ENCODE data around the gene ZNF296.
"Not testable (repeated sequence)": the region's sequence is repeated elsewhere in the genome, so short reads cannot be mapped to it uniquely, and the experiment has no call there.

ZNF296 gene

DNA sequence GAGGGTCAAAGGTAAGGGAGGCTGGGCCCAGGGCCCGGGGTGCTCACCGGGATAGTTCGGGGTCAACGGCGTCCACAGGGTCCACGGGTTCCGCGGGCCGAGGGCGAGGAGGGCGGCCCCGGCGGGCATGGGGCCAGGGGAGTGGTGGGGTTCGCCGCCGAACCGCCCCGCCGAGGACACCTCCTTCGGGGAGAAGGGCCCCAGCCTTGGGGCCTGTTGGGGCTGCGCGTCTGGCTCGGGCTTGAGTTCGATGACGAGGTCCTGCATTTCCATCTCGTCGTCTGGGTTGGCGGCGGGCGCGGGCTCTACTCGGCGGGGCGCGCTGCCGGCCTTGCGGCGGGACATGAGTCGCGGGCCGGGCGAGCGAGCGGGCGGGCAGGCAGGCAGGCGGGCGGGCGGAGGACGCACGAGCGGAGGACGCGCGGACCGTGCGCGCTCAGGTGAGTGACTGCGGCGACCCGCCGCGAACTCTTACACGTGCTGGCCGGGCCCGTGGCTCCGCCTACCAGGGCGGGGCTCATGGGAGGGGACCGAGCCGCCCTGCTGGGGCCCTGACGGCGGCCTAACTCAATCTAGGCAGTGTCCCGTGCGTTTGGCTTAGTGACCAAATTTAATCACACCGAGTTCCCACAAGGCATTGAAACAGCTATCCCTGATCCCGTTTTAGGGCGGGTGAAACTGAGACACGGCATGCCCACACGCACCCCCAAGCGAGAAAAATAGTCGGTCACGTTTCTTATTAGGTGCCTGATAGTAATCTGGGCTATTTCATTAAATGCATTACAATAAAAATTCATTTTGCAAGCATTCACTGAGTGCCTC lies at the start of gene ZNF296:
Gene ZNF296 (minus strand): TSS at position 450 of the 822 bp plus-strand sequence. CDS start 105 bp downstream, at position 345.
- DNase-seq (ENCODE audit: low read depth in 2 of 3, low spot score in 1 of 3): peak; percentile 66 to 78 (median 70)

DNA sequence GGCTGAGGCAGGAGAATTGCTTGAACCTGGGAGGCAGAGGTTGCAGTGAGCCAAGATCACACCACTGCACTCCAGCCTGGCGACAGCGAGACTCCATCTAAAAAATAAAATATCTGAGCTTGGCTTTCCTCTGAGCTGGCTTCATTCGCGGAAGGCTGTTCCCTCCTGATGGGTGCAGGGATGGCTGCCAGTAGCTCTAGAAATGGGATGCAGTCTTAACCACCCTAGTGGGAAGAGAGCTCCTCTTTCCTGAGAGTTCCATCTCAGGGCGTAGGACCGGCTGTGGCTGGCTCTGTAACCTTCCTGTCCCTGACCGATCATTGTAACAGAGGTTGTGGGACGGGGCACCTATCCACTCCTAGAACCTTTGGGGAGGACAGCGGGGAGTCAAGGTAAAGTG lies 49.1 kb upstream of the ZNF296 start:
- DNase-seq (ENCODE audit: low read depth in 2 of 3, low spot score in 1 of 3): no peak

DNA sequence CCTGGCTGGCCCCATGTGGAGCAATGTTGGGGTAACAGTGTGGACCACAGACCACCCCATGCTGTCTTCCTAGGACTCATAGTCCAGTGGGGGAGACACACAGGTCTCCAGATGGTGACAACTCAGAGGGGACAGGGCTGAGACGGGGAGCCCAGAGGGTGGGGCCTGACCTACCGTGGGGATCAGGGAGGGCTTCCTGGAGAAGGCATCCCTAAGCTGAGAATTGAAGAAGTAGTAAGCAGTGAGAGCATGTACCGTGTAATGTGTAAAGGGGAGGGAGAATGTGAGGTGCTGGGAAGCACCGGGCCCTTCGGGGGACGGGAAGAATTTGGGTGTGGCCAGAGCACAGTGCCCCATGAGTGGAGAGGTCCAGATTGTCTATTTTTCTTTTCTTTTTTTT lies 47.7 kb upstream of the ZNF296 start:
- DNase-seq (ENCODE audit: low read depth in 2 of 3, low spot score in 1 of 3): no peak

DNA sequence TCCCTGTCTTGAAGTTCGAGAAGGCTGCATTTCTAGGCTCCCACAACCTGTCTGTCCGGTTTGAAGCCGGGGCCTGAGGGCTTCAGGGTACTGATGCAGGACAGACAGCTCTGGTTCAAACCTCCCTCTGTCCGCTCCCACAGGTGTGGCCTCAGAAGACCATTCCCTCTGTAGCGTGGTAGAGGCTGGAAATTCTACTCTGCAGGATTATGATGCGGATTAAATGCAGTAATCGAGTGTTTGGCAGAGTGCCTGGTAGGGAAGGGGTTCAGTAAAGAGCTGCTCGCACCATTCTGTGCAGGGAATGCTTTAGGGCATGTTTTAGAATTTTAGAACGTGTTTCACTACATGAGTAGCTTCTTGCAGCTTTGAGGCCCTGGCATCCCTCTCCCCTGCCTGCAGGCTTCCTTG lies 47.2 kb upstream of the ZNF296 start:
- no peak for DNase-seq (ENCODE audit: low read depth in 2 of 3, low spot score in 1 of 3)

DNA sequence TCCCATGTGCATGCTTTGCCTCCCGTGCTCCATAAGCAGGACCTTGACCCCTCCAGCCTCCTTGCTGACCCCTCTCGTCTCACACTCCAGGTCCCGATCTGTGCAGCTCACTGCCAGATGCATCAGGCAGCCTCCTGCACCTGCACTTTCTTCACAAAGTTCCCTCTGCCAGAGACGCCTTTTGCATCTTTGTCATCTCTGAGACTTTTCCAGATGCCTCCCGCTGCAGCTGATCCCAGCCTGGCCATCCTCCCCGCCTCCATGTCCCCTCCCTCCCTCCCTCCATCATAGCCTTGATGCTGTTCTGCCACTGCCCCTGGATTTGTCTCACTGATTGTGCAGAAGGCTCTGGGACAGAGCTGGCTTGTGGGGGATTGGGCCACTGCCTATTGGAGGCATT lies 46.6 kb upstream of the ZNF296 start:
- DNase-seq (ENCODE audit: low read depth in 2 of 3, low spot score in 1 of 3): no peak

DNA sequence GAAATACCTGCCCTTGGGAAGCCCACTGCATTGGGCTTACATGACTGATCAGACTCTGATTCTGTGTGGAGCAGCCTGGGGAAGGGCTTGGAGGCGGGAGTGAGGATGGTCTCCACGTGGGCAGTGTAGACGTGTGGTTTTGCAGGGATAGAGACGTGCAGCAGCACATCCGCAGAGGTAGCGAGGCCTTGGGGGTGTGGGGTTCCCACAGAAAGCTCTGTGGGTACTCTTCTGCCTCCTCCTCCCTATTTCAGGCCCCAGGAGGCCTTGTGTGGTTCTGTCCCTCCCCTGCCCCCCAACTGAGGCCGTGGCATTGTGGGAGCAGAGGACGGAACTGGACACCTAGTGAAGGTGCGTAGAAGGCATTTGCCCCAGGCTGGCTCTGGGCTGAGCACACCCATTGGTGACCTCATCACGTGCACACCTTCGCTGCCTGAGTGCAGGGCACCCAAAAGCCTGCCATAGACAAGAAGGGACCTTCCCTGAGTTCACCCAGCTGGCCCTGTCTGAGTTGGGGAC lies 45.6 kb upstream of the ZNF296 start:
- DNase-seq (ENCODE audit: low read depth in 2 of 3, low spot score in 1 of 3): no peak

DNA sequence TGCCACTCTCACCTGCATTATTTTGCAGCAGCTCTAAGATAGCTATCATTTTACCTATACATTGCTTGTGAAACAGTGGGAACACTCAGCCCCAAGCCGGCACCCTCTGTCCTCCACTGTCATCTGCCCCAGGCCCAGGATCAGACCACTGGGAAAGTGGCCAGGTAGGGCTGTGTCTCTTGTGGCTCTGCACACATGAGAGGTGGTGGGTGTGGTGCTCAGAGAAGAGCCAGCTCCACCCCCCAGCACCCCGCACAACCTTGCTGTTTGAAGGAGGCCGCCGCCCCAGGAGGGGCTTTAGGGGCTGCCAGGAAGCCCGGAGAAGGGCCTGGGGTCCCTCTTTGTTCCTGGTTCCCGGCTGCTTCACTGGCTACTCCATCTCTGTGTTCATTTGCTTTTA lies 43.3 kb upstream of the ZNF296 start:
- DNase-seq (ENCODE audit: low read depth in 2 of 3, low spot score in 1 of 3): no peak

DNA sequence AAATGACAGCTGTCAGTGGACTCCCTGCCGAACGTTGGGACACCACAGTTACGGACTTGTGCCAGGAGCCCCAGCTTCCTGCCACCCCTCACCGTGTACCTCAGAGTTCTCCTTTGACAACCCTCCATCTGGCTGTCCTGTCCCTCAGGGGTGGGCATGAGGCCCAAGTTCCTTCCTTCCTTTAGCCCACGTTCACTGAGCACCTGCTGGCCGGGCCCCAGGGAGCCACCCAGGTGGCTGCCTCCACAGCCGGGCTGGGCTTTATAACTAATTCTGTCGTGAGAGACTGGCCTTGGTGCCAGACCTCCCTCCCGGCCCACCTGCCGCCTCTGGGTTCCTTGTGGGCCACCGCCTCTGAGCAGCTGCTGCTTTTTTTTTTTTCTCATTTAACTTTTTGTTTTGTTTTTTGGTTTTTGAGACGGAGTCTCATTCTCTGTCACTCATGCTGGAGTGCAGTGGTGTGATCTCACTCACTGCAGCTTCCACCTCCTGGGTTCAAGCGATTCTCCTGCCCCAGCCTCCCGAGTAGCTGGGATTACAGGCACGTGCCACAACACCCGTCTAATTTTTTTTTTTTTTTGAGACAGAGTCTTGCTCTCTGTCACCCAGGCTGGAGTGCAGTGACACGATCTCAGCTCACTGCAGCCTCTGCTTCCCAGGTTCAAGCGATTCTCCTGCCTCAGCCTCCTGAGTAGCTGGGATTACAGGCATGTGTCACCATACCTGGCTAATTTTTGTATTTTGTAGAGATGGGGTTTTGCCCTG lies 42.5 kb upstream of the ZNF296 start:
- DNase-seq (ENCODE audit: low read depth in 2 of 3, low spot score in 1 of 3): not testable (repeated sequence)

DNA sequence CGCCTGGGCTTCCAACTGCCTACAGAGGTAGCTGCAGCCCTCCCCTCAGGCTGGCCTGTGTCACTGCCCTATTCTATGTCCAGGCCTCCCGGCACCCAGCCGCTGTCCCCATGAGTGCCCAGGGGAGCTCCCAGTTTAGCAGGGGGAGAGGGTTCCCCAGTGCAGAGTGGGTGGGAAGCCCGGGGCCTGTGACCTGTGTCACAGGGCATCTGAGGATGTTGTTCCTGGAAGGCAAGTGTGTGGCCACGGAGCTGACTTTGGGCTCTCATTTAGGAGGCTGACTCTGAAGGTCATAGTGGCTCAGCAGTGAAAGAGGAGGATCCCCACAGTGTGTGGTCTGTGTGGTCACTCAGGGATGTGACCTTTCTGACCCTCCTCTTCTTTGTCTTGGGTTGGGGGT lies 41.8 kb upstream of the ZNF296 start:
- DNase-seq (ENCODE audit: low read depth in 2 of 3, low spot score in 1 of 3): no peak

DNA sequence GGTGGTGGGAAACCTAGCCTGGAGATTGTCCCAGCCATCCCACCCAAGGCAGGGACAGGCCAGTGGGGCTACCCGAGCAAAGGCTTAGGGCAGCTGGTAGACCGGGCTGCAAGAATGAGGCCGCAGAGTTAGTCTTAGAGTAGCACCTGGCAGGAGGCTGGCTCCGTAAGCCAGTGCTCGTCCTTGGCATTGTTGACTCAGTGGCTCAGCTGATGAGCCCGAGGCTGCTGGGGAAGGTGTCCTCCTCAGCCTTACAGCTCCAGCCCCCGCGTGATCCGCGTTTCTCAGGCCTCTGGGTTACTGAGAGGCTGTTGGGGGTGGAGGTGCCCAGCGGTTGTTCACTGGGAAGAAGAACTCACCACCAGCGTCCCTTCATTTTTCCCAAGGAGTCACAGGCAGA lies 41.4 kb upstream of the ZNF296 start:
- DNase-seq (ENCODE audit: low read depth in 2 of 3, low spot score in 1 of 3): no peak

DNA sequence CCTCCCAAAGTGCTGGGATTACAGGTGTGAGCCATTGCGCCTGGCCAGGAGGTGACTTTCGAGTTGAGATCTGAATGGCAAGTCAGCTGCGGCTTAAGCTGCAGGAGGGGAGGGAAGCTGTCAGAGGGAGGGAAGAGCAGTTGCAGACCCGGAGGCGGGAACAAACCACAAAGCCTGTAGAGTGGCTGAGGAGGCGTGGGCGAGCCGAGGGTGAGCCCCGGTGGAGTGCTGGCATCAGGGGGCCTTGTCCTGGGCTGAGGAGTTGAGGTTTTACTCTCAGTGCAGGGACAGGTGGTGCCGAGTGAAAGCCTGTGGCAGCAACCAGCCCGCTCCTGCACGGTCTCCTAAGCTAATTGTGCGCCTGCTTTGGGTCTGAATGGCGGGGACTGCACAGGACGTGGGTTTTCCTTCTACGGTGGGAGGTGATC lies 40.9 kb upstream of the ZNF296 start:
- peak; percentile 45 to 58 (median 52) for DNase-seq (ENCODE audit: low read depth in 2 of 3, low spot score in 1 of 3)

DNA sequence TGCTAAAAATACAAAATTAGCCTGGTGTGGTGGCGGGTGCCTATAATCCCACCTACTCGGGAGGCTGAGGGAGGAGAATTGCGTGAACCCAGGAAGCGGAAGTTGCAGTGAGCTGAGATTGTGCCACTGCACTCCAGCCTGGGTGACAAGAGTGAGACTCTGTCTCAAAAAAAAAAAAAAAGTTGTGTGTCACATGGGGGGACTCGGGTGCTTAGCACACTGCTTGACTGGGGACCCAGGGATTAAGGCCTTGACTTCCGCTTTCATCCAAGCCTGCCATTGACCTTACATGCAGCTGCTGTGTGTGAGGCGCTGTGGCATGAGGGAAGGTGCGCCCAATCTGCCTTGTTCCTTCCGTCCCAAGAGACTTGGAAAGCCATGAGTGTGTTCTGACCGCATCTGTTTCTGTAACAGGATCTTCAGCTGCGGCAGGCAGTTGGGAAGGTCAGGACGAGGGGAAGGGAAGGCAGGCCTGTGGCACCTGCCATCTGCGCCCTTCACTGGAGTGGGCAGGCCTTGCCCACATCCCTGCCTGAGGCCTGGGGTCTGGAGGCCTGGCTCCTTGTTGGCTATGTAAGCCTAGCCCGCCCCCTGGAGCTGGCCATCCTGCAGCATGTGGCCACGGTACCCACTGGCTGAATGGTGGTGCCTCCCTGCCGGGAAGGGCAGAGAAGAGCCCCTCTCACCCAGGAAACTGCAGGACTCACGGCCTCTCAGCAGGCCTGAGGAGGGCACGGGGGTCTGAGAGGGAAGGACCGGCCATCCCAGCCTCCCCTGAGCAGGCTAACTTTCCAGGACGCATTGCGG lies 39.7 kb upstream of the ZNF296 start:
- no peak for DNase-seq (ENCODE audit: low read depth in 2 of 3, low spot score in 1 of 3)

DNA sequence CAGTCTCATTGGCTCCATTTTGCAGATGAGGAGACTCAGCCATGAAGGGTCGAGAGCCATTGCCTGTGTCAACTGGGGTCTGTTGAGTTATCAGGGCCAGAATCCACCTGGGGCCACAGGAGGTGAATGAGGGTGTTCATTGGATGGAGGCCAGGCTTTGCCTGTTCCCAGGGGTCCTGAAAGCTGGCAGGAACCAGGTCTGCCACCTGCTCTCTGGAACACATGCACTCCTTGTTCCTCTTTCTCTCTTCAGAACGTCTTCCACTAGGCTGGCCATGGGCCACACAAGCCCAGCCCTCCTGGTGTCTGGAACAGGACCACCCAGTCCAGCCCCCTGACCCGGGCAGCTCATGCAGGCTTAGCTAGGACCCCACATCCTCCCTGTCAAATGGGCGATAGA lies 37.8 kb upstream of the ZNF296 start:
- no peak for DNase-seq (ENCODE audit: low read depth in 2 of 3, low spot score in 1 of 3)

DNA sequence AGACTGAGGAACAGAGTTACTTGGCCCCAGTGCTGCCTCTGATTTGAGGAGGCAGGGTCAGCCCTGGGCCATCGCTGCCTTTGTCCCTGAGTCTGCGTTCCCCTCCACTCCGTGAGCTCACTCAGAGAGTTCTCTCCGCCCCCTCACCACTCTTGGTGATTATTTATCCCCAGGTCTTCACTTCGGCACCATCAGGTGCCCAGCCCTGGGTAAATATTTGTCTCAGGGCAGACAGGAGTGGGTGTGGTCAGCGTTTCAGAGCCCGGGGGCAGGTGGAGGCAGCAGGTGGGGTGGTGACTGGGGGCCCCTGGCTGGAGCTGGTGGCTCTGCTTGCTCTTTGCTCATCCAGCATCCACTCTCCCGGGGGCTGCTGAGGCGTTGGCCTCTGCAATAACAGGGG lies 37.4 kb upstream of the ZNF296 start:
- no peak for DNase-seq (ENCODE audit: low read depth in 2 of 3, low spot score in 1 of 3)

DNA sequence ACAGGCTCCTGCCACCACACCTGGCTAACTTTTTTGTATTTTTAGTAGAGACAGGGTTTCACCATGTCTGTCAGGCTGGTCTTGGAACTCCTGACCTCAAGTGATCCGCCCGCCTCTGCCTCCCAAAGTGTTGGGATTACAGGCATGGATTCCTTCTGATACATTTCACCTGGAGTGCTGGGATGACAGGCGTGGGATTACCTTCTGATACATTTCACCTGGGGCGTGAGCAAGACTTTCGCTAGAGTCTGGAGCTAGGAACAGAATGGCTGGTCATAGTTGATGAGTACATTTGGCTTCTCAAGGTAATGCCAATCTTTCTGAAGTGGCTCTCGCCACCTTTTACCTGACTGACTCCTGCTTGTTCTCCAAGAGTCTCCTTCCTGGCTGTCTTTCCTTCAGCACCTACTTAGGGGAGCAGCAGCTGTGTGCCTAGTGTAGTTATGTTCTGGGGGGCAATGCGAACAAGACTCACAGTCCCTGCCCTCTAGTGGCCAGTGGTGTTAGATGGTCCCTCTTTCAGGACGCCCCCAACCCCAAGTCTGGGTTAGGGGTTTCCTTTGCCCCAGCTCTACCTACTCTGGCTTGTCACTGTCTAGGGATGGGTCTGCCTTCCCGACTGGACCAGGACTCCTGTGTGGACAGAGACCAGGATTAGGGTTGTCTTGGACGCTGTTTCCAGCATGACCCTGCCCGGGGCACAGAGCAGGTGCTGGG lies 36.0 kb upstream of the ZNF296 start:
- no peak for DNase-seq (ENCODE audit: low read depth in 2 of 3, low spot score in 1 of 3)

DNA sequence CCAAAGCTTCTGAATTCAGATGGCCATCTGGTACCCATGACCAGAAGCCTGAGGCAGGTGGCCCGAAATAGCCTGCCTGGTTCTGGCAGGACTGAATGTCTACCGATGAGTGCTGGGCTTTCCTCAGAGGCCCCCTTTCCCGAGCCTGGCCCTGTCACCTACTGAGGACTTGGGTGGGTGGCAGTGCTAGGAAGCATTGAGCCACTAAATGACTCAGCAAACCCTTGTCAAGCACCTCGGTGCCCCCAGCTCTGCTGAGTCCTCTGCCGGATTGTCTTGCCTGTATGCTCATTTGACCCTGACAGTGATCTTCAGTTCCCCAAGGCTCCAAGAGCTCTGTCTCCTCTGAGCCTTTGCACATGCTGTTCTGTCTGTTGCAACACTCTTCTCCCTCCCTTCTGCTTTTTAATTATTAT lies 34.6 kb upstream of the ZNF296 start:
- DNase-seq (ENCODE audit: low read depth in 2 of 3, low spot score in 1 of 3): no peak

DNA sequence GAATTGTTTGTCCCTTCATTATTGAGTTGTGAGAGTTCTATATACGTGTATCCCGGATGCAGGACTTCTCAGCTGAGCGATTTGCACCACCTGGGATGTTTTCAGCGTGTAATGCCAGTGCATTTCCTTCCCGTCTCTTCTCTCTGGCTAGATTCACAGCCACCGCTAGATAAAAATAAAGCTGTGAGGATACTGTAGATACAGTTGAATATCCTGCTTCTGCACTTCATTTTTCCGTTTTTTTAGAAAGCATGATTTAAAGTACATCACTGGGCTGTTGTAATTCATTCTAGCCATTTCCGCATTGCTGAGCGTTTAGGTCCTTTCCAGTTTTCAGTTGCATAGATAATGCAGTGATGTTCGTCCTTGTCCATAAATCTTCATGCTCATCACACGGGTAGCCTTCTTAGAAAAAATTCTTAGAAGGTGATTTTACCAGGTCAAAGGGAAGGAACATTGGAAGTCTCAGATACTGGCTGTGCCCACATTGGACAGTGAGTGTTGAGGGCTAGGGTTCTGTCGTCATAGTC lies 31.4 kb upstream of the ZNF296 start:
- no peak for DNase-seq (ENCODE audit: low read depth in 2 of 3, low spot score in 1 of 3)

DNA sequence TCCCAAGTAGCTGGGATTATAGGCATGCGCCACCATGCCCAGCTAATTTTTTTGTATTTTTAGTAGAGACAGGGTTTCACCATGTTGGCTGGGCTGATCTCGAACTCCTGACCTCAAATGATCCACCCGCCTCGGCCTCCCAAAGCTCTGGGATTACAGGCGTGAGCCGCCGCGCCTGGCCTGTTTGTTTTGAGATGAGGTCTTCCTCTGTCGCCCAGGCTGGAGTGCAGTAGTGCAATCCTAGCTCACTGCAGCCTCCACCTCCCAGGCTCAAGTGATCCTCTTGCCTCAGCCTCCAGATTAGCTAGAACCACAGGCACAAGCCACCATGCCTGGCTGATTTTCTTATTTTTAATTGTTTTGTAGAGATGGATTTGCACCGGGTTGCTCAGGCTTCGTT lies 30.1 kb upstream of the ZNF296 start:
- not testable (repeated sequence) for DNase-seq (ENCODE audit: low read depth in 2 of 3, low spot score in 1 of 3)

DNA sequence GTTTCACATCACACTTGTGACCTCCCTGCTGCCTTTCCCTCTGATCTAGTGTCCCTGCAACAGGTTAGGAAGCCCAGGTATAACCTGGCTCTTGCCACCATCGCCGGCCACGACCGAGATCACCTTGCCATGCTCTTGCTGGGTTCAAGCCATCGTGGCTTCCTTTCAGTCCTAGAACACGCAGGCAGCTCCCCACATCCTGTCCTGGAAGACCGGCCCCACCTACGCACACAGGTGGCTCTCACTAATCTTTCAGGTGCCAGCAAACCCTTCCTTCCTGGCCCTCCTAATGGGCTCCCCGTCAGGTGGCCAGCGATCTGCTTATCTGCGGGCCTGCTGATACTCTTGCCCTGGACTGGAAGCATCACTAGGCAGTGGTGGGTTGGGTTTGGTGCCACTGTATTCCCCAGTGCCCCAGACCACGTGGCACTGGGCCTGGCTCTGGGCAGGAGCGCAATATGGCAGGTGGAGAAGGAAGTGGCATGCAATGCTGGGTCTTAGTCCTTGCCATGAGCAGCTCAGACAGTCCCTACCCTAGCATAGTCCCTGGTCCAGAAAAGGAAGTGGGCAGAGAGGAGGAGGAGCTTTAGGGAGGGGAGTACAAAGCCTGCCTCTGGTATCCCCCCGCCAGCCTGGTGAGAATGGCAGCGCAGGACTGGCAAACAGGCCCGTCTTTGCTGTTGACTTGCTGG lies 28.5 kb upstream of the ZNF296 start:
- DNase-seq (ENCODE audit: low read depth in 2 of 3, low spot score in 1 of 3): no peak
